ENCODE results near the gene RMDN3.
A peak's percentile ranks its signal among the peaks of the same experiment; 100 is the strongest.

RMDN3 gene

GRCh38 chr15:40743921-40744814 is 10.9 kb downstream of the RMDN3 start:
- Histone ChIP-seq H3K4me3 (ENCODE audit: severe bottlenecking) (no peak overlapping the region), H3K4me1 (ENCODE audit: insufficient read depth, poor library complexity, severe bottlenecking) (peaks cover 10% of the 10 kb centered on the region), H3K27ac (ENCODE audit: poor library complexity, severe bottlenecking) (peak overlapping the region; percentile 68), H3K9me3 (ENCODE audit: severe bottlenecking) (no peaks in the 10 kb centered on the region), H3K27me3 (ENCODE audit: insufficient read depth, poor library complexity, severe bottlenecking) (no peaks in the 10 kb centered on the region), H3K36me3 (ENCODE audit: low read depth) (peaks cover 81% of the 10 kb centered on the region)
- DNase-seq (ENCODE audit: low spot score): peak; percentile 82
- peak; percentile 81 for ATAC-seq (ENCODE audit: low read depth)
- TF ChIP-seq, protein P1, sequence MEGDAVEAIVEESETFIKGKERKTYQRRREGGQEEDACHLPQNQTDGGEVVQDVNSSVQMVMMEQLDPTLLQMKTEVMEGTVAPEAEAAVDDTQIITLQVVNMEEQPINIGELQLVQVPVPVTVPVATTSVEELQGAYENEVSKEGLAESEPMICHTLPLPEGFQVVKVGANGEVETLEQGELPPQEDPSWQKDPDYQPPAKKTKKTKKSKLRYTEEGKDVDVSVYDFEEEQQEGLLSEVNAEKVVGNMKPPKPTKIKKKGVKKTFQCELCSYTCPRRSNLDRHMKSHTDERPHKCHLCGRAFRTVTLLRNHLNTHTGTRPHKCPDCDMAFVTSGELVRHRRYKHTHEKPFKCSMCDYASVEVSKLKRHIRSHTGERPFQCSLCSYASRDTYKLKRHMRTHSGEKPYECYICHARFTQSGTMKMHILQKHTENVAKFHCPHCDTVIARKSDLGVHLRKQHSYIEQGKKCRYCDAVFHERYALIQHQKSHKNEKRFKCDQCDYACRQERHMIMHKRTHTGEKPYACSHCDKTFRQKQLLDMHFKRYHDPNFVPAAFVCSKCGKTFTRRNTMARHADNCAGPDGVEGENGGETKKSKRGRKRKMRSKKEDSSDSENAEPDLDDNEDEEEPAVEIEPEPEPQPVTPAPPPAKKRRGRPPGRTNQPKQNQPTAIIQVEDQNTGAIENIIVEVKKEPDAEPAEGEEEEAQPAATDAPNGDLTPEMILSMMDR (IDR thresholded peaks at IDR 0.05; ENCODE audit: poor library complexity, severe bottlenecking): no peak

- H3K27ac ChIP-seq (ENCODE audit: poor library complexity, severe bottlenecking): peak overlapping the region; percentile 68
Measured at GRCh38 chr15:40743485-40743901, 11.6 kb downstream of the RMDN3 start.

DNA sequence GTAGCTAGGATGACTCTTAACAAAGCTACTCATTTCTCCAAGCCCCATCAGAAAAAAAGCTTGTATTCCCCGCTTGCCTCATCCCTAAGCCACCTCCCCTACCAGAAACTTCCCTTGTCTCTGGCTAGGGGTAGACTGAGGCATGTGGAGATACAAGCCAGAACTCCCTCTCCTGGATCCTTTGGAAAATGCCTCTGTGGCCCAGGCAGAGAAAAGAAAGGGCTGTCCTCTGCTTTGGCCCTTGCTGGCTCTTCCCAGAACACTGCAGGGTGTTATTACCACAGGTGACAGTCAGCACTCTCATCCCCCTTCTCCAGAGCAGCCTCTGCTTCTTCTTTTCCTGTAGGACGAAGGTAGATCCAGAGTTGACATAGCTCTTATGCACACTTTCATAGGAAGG is 15.2 kb downstream of the RMDN3 start:
- no peak overlapping the region for H3K4me3 ChIP-seq (ENCODE audit: severe bottlenecking)
- ATAC-seq (ENCODE audit: low read depth): no peak
- H3K9me3 ChIP-seq (ENCODE audit: severe bottlenecking): no peaks in the 10 kb centered on the region
- peak; percentile 17 for DNase-seq (ENCODE audit: low spot score)
- H3K27ac ChIP-seq (ENCODE audit: poor library complexity, severe bottlenecking): no peak overlapping the region
- no peaks in the 10 kb centered on the region for H3K27me3 ChIP-seq (ENCODE audit: insufficient read depth, poor library complexity, severe bottlenecking)
- peaks cover 10% of the 10 kb centered on the region for H3K4me1 ChIP-seq (ENCODE audit: insufficient read depth, poor library complexity, severe bottlenecking)
- TF ChIP-seq, protein P1 (IDR thresholded peaks at IDR 0.05; ENCODE audit: poor library complexity, severe bottlenecking): peak; percentile 10
- peaks cover 99% of the 10 kb centered on the region for H3K36me3 ChIP-seq (ENCODE audit: low read depth)

More at GRCh38 chr15:40743485-40743901, 11.6 kb downstream of the RMDN3 start:
- DNase-seq (ENCODE audit: low spot score) (no peak), ATAC-seq (ENCODE audit: low read depth) (no peak)
- TF ChIP-seq, protein P1 (IDR thresholded peaks at IDR 0.05; ENCODE audit: poor library complexity, severe bottlenecking): no peak
- Histone ChIP-seq H3K4me1 (ENCODE audit: insufficient read depth, poor library complexity, severe bottlenecking) (peaks cover 10% of the 10 kb centered on the region), H3K27me3 (ENCODE audit: insufficient read depth, poor library complexity, severe bottlenecking) (no peaks in the 10 kb centered on the region), H3K36me3 (ENCODE audit: low read depth) (peaks cover 85% of the 10 kb centered on the region), H3K4me3 (ENCODE audit: severe bottlenecking) (no peak overlapping the region), H3K9me3 (ENCODE audit: severe bottlenecking) (no peaks in the 10 kb centered on the region)

- H3K27me3 ChIP-seq (ENCODE audit: insufficient read depth, poor library complexity, severe bottlenecking): no peaks in the 10 kb centered on the region
- TF ChIP-seq, protein P1 (IDR thresholded peaks at IDR 0.05; ENCODE audit: poor library complexity, severe bottlenecking): no peak
- peak; percentile 19 for DNase-seq (ENCODE audit: low spot score)
- no peaks in the 10 kb centered on the region for H3K9me3 ChIP-seq (ENCODE audit: severe bottlenecking)
- no peak overlapping the region for H3K4me3 ChIP-seq (ENCODE audit: severe bottlenecking)
- peaks cover 99% of the 10 kb centered on the region for H3K36me3 ChIP-seq (ENCODE audit: low read depth)
- no peak for ATAC-seq (ENCODE audit: low read depth)
- H3K27ac ChIP-seq (ENCODE audit: poor library complexity, severe bottlenecking): no peak overlapping the region
- H3K4me1 ChIP-seq (ENCODE audit: insufficient read depth, poor library complexity, severe bottlenecking): peaks cover 6% of the 10 kb centered on the region
Measured at GRCh38 chr15:40739047-40739446, 16.0 kb downstream of the RMDN3 start.

DNA sequence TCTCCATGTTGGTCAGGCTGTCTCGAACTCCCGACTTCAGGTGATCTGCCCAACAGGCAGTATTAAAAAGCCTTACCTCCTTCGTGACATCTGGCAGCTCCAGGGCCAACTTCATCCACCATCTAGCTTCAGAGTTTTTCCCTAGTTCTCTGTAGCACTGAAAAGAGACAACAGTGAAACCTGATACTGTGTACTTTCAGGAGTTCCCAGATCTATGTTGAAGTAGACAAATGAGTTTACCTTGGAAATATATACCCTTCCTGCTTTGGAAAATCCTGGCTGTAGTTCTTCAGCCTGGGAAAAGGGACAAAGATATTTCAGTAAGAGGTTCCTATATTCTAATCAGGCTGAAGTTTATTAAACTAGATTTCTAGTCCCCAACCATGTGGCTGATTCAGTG is 18.0 kb downstream of the RMDN3 start:
- DNase-seq (ENCODE audit: low spot score) (peak; percentile 19), ATAC-seq (ENCODE audit: low read depth) (no peak)
- no peaks in the 10 kb centered on the region for H3K4me1 ChIP-seq (ENCODE audit: insufficient read depth, poor library complexity, severe bottlenecking)
- no peak overlapping the region for H3K4me3 ChIP-seq (ENCODE audit: severe bottlenecking)
- H3K27me3 ChIP-seq (ENCODE audit: insufficient read depth, poor library complexity, severe bottlenecking): no peaks in the 10 kb centered on the region
- TF ChIP-seq, protein P1 (IDR thresholded peaks at IDR 0.05; ENCODE audit: poor library complexity, severe bottlenecking): no peak
- no peak overlapping the region for H3K27ac ChIP-seq (ENCODE audit: poor library complexity, severe bottlenecking)
- H3K9me3 ChIP-seq (ENCODE audit: severe bottlenecking): no peaks in the 10 kb centered on the region
- peaks cover 99% of the 10 kb centered on the region for H3K36me3 ChIP-seq (ENCODE audit: low read depth)

Measured in RWPE2 (cell line).